Astrocyte of the spinal cord (primary cell): ENCODE measurements around the gene EFR3B.
"Not testable (repeated sequence)": the region's sequence is repeated elsewhere in the genome, so short reads cannot be mapped to it uniquely, and the experiment has no call there.

Source experiments
- DNase-seq: peaks from one replicate; pipeline ENCODE4 v3.0.0; 2011; ENCODE audit warnings: low read depth, low spot score
- H3K4me3 ChIP-seq: 2 replicates; pipeline ENCODE4 v1.5.1; 2011; ENCODE audit warnings: low read depth, mild to moderate bottlenecking, low read length, moderate library complexity
- CTCF ChIP-seq: IDR thresholded peaks from 2 replicates; pipeline ENCODE4 v1.5.1; 2012; ENCODE audit warnings: low read depth, mild to moderate bottlenecking, low read length, inconsistent platforms
- in situ Hi-C: cut with HindIII; loops from 2 replicates; pipeline ENCODE4 v1.10.0; 2017; ENCODE audit warnings: low sequenced_read_pairs

EFR3B gene

GRCh38 chr2:25002066-25002465, 39.8 kb upstream of the EFR3B start:
- in situ Hi-C loops: no loop called here
- H3K4me3 ChIP-seq: no peak overlapping the region
- no peak for TF ChIP-seq CTCF
- no peak for DNase-seq

GRCh38 chr2:25009954-25010353, 31.9 kb upstream of the EFR3B start:
- no peak for TF ChIP-seq CTCF

GRCh38 chr2:25011342-25011741, 30.5 kb upstream of the EFR3B start:
- in situ Hi-C loops, H3K4me3 ChIP-seq, DNase-seq: not testable (repeated sequence)

More at GRCh38 chr2:25009954-25010353, 31.9 kb upstream of the EFR3B start:
- no peak overlapping the region for H3K4me3 ChIP-seq
- in situ Hi-C loops: no loop called here
- no peak for DNase-seq

- H3K4me3 ChIP-seq: no peak overlapping the region
- DNase-seq: no peak
- in situ Hi-C loops: no loop called here
- no peak for TF ChIP-seq CTCF
Observed at GRCh38 chr2:25014631-25015030, 27.2 kb upstream of the EFR3B start.

GRCh38 chr2:25018681-25019080, 23.2 kb upstream of the EFR3B start:
- H3K4me3 ChIP-seq: no peak overlapping the region
- no peak for DNase-seq
- in situ Hi-C loops: no loop called here
- no peak for TF ChIP-seq CTCF

DNA sequence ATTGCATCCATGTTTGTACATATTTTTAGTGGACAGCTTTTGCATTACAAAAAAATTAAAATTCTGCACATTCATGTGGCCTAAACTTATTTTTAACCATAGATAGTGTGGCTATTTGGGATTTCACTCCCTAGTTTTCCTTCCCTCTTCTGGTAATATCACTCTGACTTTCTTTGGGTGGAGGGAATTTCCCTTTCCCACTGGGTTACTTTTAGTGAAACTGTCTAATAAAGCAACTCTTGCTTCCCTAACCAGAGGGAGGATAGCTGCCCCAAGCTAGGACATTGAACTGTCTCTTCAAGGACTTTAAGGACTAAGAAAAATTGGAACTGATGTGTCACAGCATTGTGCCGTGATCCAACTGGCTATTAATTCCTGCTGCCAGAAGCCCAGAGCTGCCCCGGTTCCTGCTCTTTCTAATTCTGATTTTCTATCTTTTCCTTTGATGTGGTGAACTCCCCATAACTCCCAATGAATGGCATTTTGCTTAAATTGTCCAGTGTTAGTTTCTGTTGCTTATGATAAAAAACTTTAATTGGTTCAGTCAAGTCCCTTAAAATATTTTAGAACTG, 20.0 kb upstream of the EFR3B start:
- DNase-seq: no peak
- no peak for TF ChIP-seq CTCF
- H3K4me3 ChIP-seq: no peak overlapping the region
- in situ Hi-C loops: no loop called here

DNA sequence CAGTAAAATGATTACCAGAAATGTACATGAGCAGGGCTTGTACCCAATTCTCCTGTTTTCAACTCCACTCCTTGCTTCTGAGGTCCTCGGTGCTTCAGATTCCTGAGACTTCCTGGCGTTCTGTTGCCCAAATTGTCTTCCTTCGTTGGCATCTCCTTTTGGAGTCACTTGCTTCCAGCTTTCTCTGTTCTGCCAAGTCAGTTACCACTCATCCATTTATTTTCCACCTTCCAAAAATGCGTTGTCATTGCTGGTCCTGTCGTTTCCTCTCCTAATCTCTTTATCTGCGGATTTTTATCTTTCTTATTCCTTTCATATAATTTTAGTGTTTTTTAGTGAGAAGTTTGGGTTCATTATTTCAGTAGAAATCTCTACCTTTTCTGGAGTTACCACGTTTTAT, 18.5 kb upstream of the EFR3B start:
- TF ChIP-seq CTCF: no peak
- in situ Hi-C loops: no loop called here
- DNase-seq: no peak
- H3K4me3 ChIP-seq: no peak overlapping the region
